Esophagus squamous epithelium (tissue), 5 donors: ENCODE measurements around the gene GPD1L. TPM values are rescaled to one million over a fixed set of nuclear protein-coding genes. Genes with fewer than 3 reads are reported as not detected.
A peak's percentile ranks its signal among the peaks of the same experiment; 100 is the strongest.
"Not testable (repeated sequence)": the region's sequence is repeated elsewhere in the genome, so short reads cannot be mapped to it uniquely, and the experiment has no call there.

Experiments
- DNase-seq: peaks from one replicate; lab custom pipeline; 2025; lab: John Stamatoyannopoulos, UW
- H3K27ac ChIP-seq, 4 donors: fragments of 200-600 bp; sonication (generic); one replicate each; pipeline ENCODE4 v1.5.1; 2016 to 2019; ENCODE audit warnings: mild to moderate bottlenecking in 1 of 4
- H3K27me3 ChIP-seq, 4 donors: fragments of 200-600 bp; sonication (generic); 1 replicate in 3 of 4; 2 replicates in 1 of 4; pipeline versions ENCODE4 v1.5.1 to v1.6.0; 2017 to 2021; ENCODE audit warnings: antibody characterized with exemption in 1 of 4
- H3K36me3 ChIP-seq, 3 donors: fragments of 200-600 bp; sonication (generic); one replicate each; pipeline ENCODE4 v1.5.1; 2016 to 2019
- H3K4me1 ChIP-seq, 3 donors: fragments of 200-600 bp; sonication (generic); one replicate each; pipeline ENCODE4 v1.5.1; 2017 to 2019
- H3K4me3 ChIP-seq, 4 donors: fragments of 200-600 bp; sonication (generic); 1 replicate in 3 of 4; 2 replicates in 1 of 4; pipeline ENCODE4 v1.5.1; 2016 to 2019; ENCODE audit warnings: mild to moderate bottlenecking in 2 of 4, moderate library complexity in 1 of 4
- H3K9me3 ChIP-seq, 3 donors: fragments of 200-600 bp; sonication (generic); one replicate each; pipeline ENCODE4 v1.5.1; 2016 to 2019
- POLR2A ChIP-seq, 4 donors: fragments of 450-650 bp; IDR thresholded peaks; one replicate each; pipeline ENCODE4 v1.6.1; 2017; ENCODE audit warnings: antibody characterized with exemption in 4 of 4, mild to moderate bottlenecking in 4 of 4, moderate library complexity in 3 of 4
- WGBS, 2 donors: methylation state at CpG; one replicate each; pipeline ENCODE4 v1.1.5; 2018; 5-methylcytosine and 5-hydroxymethylcytosine counted together
- intact Hi-C: fragments of 100-400 bp; cut with DNase I; formaldehyde crosslinking; loops from one replicate; pipeline ENCODE4 v1.15.0; 2022
- total RNA-seq, 4 donors: library from RNA; depleted of rRNA; stranded (reverse); fragments of >200 nt; gene quantifications; one replicate each; pipeline ENCODE4 v1.1.0, GENCODE V29; 2016
- TF ChIP-seq, protein P1 (sequence below), 6 experiments: fragments of 450-650 bp in 4 of 6; fragments of 200-600 bp in 2 of 6; sonication (generic) in 2 of 6; IDR thresholded peaks; one replicate each; pipeline ENCODE4 v1.5.1; 2016 to 2019; ENCODE audit warnings: antibody characterized with exemption in 6 of 6, mild to moderate bottlenecking in 4 of 6, moderate library complexity in 4 of 6
- donor health status: DM: yes; HTN: yes; CAD: no.

Gene GPD1L
- total RNA-seq, 4 donors from 2014 or later, result 20.1 to 70.0 (median 45.0) TPM

DNA sequence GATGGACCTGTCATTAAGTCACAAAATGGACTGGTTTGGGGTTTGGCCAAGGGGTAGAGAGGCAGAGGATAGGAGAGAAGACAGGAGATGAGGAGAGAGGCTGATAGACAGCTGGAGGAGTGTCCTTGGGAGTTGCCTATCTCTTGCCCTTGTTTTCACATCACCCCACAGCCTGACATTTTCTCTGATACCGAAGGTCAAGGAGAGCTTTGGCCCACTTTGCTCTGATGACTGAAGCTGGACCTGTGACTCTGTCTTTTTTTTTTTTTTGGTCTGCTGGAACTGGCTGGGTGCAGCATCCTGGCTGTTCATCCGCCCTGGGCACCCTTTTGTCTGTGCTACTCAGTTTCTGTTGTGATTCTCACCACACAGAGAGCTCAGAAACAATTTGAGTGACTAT is 5.1 kb downstream of the GPD1L start:
- H3K36me3 ChIP-seq, result peaks cover 0 to 9% (median 0%) of the 10 kb centered on the region in 3 donors
- no peak overlapping the region for H3K4me3 ChIP-seq
- 91 to 100% methylated on average over 2 of the region's 2 CpGs for WGBS, 2 donors
- TF ChIP-seq, protein P1, sequence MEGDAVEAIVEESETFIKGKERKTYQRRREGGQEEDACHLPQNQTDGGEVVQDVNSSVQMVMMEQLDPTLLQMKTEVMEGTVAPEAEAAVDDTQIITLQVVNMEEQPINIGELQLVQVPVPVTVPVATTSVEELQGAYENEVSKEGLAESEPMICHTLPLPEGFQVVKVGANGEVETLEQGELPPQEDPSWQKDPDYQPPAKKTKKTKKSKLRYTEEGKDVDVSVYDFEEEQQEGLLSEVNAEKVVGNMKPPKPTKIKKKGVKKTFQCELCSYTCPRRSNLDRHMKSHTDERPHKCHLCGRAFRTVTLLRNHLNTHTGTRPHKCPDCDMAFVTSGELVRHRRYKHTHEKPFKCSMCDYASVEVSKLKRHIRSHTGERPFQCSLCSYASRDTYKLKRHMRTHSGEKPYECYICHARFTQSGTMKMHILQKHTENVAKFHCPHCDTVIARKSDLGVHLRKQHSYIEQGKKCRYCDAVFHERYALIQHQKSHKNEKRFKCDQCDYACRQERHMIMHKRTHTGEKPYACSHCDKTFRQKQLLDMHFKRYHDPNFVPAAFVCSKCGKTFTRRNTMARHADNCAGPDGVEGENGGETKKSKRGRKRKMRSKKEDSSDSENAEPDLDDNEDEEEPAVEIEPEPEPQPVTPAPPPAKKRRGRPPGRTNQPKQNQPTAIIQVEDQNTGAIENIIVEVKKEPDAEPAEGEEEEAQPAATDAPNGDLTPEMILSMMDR (IDR thresholded peaks at IDR 0.05), result no peak
- TF ChIP-seq POLR2A (IDR thresholded peaks at IDR 0.05), result no peak
- H3K9me3 ChIP-seq, result no peaks in the 10 kb centered on the region
- H3K4me1 ChIP-seq, result peaks cover 25 to 70% (median 39%) of the 10 kb centered on the region in 3 donors
- DNase-seq, result no peak
- intact Hi-C loops, result no loop called here
- H3K27me3 ChIP-seq, result no peaks in the 10 kb centered on the region
- H3K27ac ChIP-seq, result no peak overlapping the region

DNA sequence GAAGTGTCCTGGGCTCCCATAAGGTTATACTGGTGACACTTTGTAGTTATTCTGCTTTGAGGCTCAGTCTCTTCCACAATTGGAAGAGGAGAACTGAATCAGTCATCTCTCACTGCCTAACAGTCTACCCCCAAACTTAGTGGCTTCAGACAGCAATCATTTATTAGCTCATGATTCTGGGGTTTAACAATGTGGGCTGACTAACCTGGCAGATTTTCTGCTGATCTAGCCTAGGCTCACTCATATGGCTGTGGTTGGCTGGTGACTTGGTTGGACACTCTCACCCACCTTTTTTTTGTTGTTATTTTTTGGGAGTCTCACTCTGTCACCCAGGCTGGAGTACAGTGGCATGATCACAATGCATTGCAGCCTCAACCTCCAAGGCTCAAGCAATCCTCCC is 7.1 kb downstream of the GPD1L start:
- no peaks in the 10 kb centered on the region for H3K27me3 ChIP-seq
- no peak for TF ChIP-seq POLR2A (IDR thresholded peaks at IDR 0.05)
- TF ChIP-seq, protein P1 (IDR thresholded peaks at IDR 0.05), result no peak
- H3K9me3 ChIP-seq, result no peaks in the 10 kb centered on the region
- intact Hi-C loops, result no loop called here
- peaks cover 12 to 68% (median 29%) of the 10 kb centered on the region in 3 donors for H3K4me1 ChIP-seq
- no peak for DNase-seq
- H3K27ac ChIP-seq, result peak overlapping the region in 2 of 4 donors; percentile 21 to 32
- H3K36me3 ChIP-seq, result peaks cover 0 to 9% (median 0%) of the 10 kb centered on the region in 3 donors
- H3K4me3 ChIP-seq, result no peak overlapping the region

DNA sequence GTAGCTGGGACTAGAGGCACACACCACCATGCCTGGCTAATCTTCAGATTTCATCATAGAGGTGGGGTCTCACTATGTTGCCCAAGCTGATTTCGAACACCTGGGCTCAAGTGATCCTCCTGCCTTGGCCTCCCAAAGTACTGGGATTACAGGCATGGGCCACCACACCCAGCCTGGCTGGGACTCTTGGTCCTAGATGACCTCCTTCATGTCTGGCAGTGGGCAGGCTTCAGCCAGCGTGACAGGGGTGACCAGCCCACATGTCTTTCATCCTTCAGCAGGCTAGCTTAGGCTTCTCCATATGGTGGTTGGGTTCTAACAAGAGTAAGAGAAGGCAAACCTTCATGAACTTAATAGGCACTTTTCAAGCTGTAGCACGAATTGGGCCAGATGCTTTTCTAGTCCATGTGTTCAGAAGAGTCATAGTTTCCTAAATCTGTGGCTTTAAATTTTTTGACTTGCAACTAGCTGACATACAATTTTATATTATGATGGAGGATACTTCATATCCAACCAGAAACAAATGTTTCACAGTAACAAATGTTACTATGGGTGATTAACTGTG is 7.6 kb downstream of the GPD1L start:
- TF ChIP-seq, protein P1 (IDR thresholded peaks at IDR 0.05), result no peak
- TF ChIP-seq POLR2A (IDR thresholded peaks at IDR 0.05), result no peak
- WGBS, 2 donors, result 90 to 97% methylated on average over 2 of the region's 3 CpGs
- Histone ChIP-seq H3K9me3 (no peaks in the 10 kb centered on the region), H3K4me3 (no peak overlapping the region), H3K27ac (peak overlapping the region in 2 of 4 donors; percentile 21 to 32), H3K4me1 (peaks cover 7 to 63% (median 24%) of the 10 kb centered on the region in 3 donors), H3K36me3 (peaks cover 0 to 9% (median 0%) of the 10 kb centered on the region in 3 donors), H3K27me3 (no peaks in the 10 kb centered on the region)
- intact Hi-C loops, result no loop called here
- DNase-seq, result no peak

DNA sequence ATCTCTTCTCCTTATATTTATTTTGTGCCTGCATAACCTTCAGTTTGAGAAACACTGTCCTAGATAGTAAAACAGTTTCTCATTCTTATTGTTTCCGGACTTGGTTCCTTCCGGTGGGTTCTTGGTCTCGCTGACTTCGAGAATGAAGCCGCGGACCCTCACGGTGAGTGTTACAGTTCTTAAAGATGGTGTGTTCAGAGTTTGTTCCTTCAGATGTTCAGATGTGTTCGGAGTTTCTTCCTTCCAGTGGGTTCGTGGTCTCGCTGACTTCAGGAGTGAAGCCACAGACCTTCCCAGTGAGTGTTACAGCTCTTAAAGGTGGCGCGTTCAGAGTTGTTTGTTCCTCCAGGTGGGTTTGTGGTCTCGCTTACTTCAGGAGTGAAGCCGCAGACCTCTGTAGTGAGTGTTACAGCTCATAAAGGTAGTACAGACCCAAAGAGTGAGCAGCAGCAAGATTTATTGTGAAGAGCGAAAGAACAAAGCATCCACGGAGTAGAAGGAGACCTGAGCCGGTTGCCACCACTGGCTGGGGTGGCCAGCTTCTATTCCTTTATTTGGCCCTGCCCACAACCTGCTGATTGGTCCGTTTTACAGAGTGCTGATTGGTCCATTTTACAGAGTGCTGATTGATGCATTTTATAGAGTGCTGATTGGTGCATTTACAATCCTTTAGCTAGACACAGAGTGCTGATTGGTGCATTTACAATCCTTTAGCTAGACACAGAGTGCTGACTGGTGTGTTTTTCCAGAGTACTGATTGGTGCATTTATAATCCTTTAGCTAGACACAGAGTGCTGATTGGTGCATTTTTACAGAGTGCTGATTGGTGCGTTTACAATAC is 8.3 kb downstream of the GPD1L start:
- H3K36me3 ChIP-seq, H3K4me3 ChIP-seq, H3K27ac ChIP-seq, intact Hi-C loops, H3K27me3 ChIP-seq, DNase-seq, H3K9me3 ChIP-seq: not testable (repeated sequence)
- WGBS, 2 donors, result 86 to 94% methylated on average over 10 to 12 of the region's 19 CpGs
- H3K4me1 ChIP-seq, result peaks cover 2 to 57% (median 19%) of the 10 kb centered on the region in 3 donors

DNA sequence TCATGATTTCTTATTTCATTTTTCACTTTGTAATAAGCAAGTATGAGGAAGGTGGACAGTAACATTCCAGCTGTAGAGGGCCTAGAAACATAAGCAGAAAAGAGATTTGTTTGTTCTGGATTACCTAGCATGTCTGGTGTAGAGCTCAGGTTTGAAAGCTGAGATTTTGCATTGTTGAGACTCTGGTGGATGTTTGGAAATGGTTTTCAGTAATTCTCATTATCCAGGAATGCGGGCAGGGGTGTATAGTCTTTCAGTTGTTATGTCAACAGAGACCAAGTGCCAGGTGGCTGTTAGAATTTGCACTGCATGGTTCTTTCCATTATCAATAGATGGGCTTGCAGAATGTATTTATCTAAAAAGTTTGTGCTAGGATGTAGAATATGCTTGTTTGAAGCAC is 10.9 kb downstream of the GPD1L start:
- Histone ChIP-seq H3K4me1 (peaks cover 0 to 48% (median 7%) of the 10 kb centered on the region in 3 donors), H3K27ac (no peak overlapping the region), H3K4me3 (no peak overlapping the region), H3K9me3 (no peaks in the 10 kb centered on the region), H3K36me3 (peaks cover 0 to 9% (median 0%) of the 10 kb centered on the region in 3 donors), H3K27me3 (no peaks in the 10 kb centered on the region)
- DNase-seq, result no peak
- TF ChIP-seq, protein P1 (IDR thresholded peaks at IDR 0.05), result no peak
- no peak for TF ChIP-seq POLR2A (IDR thresholded peaks at IDR 0.05)
- WGBS, 2 donors, result 41 to 86% methylated on average over 1 of the region's 1 CpG
- intact Hi-C loops, result no loop called here
